B cell (primary cell): ENCODE results near the gene TCERG1L.

ENCODE experiments used
- CTCF ChIP-seq: fragments of 200-600 bp; IDR thresholded peaks from one replicate; pipeline ENCODE4 v1.8.0; 2022; ENCODE audit warnings: antibody characterized with exemption, mild to moderate bottlenecking
- EZH2 ChIP-seq: IDR thresholded peaks from 2 replicates; pipeline ENCODE4 v1.6.1; 2012; ENCODE audit warnings: borderline replicate concordance, low read depth, mild to moderate bottlenecking, moderate library complexity, low read length; ENCODE audit not compliant: insufficient read depth, poor library complexity, severe bottlenecking

- no peak for TF ChIP-seq CTCF
- no peak for TF ChIP-seq EZH2
Measured at GRCh38 chr10:131244836-131245235, 66.7 kb downstream of the TCERG1L start.
